NCI-H146 (cell line): ENCODE measurements around the gene CAMK2G.
"Not testable (repeated sequence)": the region's sequence is repeated elsewhere in the genome, so short reads cannot be mapped to it uniquely, and the experiment has no call there.

Experiments used
- DNase-seq: peaks from one replicate; lab custom pipeline; 2025; lab: John Stamatoyannopoulos, UW

Gene CAMK2G

GRCh38 chr10:73791871-73792400 is 82.4 kb downstream of the CAMK2G start:
- DNase-seq = no peak

- DNase-seq = no peak
Observed at GRCh38 chr10:73790886-73791625, 83.3 kb downstream of the CAMK2G start.

GRCh38 chr10:73789659-73790055 is 84.7 kb downstream of the CAMK2G start:
- no peak for DNase-seq

GRCh38 chr10:73788864-73789658 is 85.3 kb downstream of the CAMK2G start:
- DNase-seq = no peak

GRCh38 chr10:73787031-73787800 is 87.1 kb downstream of the CAMK2G start:
- DNase-seq = not testable (repeated sequence)

- DNase-seq = no peak
Observed at GRCh38 chr10:73786512-73786885, 87.9 kb downstream of the CAMK2G start.

GRCh38 chr10:73785721-73786511 is 88.4 kb downstream of the CAMK2G start:
- DNase-seq = peak; percentile 23

GRCh38 chr10:73785211-73785720 is 89.1 kb downstream of the CAMK2G start, which contains the start of gene ZSWIM8:
TSS of gene ZSWIM8 (plus strand) at chr10:73785606. CDS start at chr10:73785879, 273 bp downstream.
- peak; percentile 94 for DNase-seq

GRCh38 chr10:73782749-73783085 is 91.6 kb downstream of the CAMK2G start:
- no peak for DNase-seq

- DNase-seq = peak; percentile 88
Observed at GRCh38 chr10:73781879-73782748, 92.2 kb downstream of the CAMK2G start, which contains the start of gene CHCHD1. TSS of gene CHCHD1 (plus strand) at chr10:73782048. CDS start at chr10:73782076, 28 bp downstream.

GRCh38 chr10:73781548-73781878 is 92.8 kb downstream of the CAMK2G start:
- no peak for DNase-seq

GRCh38 chr10:73780966-73781365 is 93.4 kb downstream of the CAMK2G start:
- peak; percentile 10 for DNase-seq

- no peak for DNase-seq
Observed at GRCh38 chr10:73780301-73780700, 94.1 kb downstream of the CAMK2G start.

GRCh38 chr10:73779539-73780197 is 94.7 kb downstream of the CAMK2G start:
- no peak for DNase-seq

- no peak for DNase-seq
Observed at GRCh38 chr10:73779018-73779417, 95.3 kb downstream of the CAMK2G start.

- peak; percentile 34 for DNase-seq
Observed at GRCh38 chr10:73774637-73775036, 99.7 kb downstream of the CAMK2G start.

- peak; percentile 72 for DNase-seq
Observed at GRCh38 chr10:73773152-73773879, 101.0 kb downstream of the CAMK2G start.

- DNase-seq = peak; percentile 86
Observed at GRCh38 chr10:73772281-73773151, 101.8 kb downstream of the CAMK2G start.
